GM18505 (cell line): ENCODE results near the gene RXRB.
"Not testable (repeated sequence)": the region's sequence is repeated elsewhere in the genome, so short reads cannot be mapped to it uniquely, and the experiment has no call there.

ENCODE experiments used
- ATAC-seq: cut with Tn5 transposase; IDR thresholded peaks from one replicate; pipeline ENCODE4 v1.9.1; 2021; ENCODE audit not compliant: unreplicated experiment
- POLR2A ChIP-seq: IDR thresholded peaks from 4 replicates; pipeline ENCODE4 v1.6.1; 2011; ENCODE audit warnings: borderline replicate concordance; ENCODE audit not compliant: insufficient read depth, insufficient read length; ENCODE audit errors: extremely low read depth

Gene RXRB

DNA sequence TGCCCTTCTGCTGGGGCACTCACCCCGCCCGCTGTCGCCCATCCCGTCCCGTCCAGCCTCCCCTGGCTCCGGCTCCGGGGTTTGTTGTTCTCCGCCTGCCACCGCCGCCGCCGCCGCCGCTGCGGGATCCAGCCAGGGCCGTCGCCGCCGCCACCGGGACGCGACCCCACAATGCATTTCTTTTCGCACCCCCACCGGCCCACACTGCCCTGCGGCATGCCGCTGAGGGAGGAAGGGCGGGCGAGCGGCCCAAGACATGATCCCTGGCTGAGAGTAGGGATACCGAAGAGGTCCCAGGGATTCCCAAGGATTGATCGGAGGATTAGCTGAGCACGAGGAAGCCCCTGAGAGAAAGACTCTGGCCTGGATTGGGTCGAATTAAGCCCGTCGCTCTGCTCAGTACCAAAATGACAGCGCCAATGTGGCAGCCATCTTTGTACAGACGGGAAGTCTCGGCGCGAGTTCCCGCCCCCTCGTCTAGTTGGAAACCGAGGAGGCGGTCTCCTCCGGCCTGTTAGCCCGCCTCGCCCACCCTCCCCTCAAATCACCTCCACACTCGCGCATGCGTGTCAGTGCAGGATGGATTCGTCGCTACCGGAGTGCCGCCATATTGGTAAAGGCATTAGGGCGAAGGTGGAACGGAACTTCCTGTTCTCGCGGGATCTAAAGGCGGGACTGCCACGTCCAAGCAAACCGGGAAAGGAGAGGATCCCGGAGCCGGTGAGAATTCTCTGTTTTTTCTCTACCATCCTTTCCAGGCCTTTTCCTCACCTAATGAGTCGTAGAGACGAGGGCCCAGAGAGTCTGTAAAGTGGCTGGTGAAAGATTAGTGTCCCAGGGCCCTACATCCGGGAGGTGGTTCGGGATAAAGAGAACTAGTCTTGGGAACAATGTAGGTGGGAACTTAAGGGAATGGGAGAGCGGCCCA is at the start of gene RXRB, which contains the start of gene SLC39A7:
TSS of gene RXRB (minus strand) at position 447 of the 928 bp plus-strand sequence. CDS start at position 258, 189 bp downstream.
TSS of gene SLC39A7 (plus strand) at position 649 of the 928 bp plus-strand sequence. CDS start 379 bp downstream, outside the sequence.
- peak; percentile 46 for ATAC-seq
- TF ChIP-seq POLR2A: peak; percentile 90

DNA sequence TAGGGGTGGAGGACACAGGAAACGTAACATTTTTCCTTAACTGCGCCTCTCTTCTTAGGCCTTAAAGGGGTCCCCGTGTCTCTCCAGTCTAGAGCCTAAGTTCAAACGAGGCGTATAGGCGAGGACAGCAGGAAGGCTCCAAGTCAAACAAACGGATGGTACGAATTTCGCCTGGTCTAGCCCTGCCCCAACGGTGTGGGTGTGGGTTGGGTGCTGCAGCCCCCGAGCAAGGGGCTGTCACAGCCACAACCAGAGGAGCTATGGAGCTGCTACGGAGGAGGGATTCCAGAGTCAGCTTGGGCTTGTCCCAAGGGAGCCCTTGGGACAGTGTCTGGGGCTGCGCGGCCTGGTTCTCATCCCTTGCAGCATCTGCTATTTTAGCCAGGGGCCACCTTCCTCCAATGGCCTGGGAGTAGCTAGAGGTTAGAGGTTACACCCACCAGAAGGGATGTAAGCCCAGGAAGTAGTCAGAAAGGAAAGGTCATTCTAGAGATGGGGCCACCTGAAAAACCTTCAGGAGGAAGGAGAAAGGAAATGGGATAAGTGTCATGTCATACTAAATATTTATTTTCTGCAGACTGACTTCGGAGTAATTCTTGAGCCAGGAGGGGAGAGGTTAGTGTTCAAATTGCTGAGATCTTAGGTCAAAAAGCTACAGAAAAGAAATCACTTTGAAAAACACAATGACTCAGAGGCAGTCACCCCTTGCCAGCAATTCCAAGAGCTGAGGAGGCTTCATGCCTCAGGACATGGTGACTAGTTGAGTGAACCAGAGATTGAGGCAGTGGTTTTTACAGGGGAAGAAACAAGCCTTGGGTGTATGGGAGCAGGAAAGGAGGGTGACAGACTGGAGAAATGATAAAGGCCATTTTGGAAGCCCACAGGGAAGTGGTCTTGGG is 49.5 kb upstream of the RXRB start:
- no peak for TF ChIP-seq POLR2A
- peak; percentile 1 for ATAC-seq

DNA sequence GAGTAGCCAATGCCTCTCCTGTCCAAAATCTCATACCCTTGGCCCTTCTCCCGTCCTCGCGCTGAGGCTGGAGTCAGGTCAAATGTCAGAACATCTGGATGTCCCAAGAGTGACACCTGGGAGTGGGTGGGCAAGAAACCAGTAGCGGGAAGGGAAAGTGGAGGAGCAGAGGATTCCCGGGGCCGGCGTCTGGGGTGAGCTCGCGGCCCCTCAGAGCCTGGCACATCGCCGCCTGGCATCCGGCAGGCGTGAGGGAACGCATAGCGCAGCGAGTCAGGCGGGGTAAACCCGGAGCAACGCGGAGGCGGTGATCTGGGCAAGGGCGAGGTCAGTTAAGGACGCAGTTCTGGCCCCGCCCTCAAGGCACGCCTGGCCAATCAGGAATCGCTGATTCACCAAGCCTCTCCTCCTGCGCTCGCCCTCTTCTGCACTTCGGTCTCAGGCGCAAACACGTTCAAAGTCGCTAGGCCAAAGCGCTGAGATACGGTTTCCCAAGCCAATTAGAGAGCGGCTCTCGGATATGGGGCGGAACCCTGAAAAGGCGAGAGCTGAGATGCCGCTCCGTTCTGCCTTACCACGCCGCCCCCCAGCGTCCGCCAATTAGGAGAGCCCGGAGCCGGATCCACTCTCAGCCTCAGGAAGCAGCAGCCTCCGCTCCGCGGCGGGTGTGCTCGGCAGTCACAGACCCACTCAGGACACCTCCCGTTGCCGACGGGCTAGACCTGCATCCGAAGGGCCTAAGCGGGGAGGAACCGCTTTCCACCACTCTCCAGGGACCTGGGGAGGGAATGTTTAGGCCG is 48.7 kb upstream of the RXRB start:
- ATAC-seq: peak; percentile 80
- peak; percentile 95 for TF ChIP-seq POLR2A

DNA sequence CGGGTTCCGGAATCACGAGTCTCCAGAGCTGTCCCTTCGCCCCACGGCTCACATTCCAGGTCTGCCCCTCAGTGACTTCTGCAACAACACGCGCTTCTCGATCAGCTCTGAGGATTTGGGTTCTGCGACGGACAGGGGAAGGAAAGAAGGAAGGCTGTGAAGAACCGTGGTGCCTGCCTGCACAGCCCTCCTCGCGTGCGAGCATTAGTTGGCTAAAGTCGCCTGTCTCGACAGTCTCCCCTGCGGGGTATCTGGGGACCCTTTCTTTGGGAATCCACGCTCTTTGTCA is 48.1 kb upstream of the RXRB start:
- no peak for TF ChIP-seq POLR2A
- no peak for ATAC-seq

DNA sequence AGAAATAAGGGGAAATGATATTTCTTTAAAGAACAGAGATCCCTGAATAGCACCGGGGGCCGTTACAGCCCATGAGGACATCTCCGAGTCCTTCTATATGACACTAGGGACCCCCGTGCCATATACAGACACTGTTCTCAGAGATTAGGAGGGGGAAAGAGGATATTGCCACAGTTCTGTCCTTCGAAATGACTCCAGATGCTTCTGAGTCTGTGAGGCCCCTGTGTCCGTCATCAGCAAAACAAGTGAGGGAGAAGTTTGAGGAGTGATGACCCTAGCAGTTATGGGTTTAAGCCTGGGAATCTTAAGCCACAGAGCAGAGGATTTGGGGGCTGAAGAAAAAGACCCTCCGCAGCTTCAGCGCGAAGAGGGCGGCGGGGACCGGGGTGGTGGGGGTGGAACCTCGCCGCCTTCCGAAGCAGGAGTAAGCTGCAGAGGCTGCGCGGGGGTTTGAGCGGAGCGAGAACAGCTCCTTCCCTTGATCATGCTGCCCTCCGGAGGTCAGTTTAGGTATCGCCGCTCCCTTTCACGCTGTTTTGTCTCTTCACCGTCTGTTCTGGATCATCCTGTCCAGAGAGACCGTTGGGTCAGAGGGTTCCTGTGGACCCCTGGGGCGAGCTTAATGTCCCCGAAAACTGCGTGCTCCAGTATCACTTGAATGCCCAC is 47.6 kb upstream of the RXRB start:
- peak; percentile 50 for ATAC-seq

DNA sequence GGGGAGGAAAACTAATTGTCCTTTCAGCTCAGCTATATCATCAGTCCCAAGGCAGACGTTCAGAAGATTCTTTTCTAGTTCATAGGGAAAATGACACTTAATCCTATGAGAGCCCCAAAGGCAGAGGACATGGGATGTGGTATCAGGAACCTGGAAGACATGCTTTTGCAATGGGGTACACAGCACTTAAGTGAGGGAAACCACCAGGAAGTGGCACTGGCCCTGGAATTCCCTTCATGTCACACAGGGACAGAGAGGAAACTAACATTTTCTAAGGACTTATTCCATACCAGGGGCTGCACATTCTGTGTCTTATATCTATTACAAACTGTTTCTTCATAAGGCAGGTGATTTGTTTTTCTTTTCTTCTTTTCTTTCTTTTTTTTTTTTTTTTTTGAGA is 43.0 kb upstream of the RXRB start:
- TF ChIP-seq POLR2A: no peak
- no peak for ATAC-seq

More for the DNA sequence above, 47.6 kb upstream of the RXRB start:
- TF ChIP-seq POLR2A: no peak

DNA sequence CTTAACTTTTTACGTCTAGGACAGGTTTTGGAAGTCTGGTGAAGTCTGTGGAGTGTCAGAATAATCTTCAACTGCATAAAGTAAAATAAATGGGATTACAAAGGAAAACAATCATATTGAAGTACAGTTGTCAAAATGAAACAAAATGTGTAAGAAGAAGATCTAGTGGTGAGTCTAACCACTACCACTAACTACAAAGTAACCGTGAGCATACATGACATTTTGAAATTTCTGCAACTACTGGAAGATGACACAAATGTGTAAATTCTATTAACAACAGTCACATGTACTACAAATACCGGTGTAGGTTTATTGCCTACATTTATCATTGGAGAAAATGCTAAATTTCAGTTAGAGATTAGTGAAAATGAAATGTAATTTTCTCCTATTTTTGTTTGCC is 41.5 kb upstream of the RXRB start:
- TF ChIP-seq POLR2A: no peak
- ATAC-seq: no peak

DNA sequence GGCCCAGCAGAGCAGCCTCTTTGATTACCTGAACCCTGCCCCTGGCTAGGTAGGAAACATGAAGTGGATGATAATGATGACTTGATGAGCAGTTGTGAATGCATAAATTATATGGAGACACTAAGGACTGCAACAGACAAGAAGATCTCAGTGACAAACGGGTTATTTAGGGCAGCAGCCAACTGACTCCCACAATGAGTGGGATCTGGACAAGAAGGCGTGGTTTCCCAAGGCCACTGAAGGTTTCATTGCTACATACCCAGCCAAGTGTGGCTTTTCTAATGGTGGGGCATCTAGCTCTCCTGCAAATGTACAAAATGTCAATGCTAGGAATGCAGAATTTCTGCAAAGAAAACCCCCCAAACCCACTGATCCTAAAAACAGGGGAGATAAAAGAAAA is 37.3 kb upstream of the RXRB start:
- no peak for ATAC-seq
- no peak for TF ChIP-seq POLR2A

DNA sequence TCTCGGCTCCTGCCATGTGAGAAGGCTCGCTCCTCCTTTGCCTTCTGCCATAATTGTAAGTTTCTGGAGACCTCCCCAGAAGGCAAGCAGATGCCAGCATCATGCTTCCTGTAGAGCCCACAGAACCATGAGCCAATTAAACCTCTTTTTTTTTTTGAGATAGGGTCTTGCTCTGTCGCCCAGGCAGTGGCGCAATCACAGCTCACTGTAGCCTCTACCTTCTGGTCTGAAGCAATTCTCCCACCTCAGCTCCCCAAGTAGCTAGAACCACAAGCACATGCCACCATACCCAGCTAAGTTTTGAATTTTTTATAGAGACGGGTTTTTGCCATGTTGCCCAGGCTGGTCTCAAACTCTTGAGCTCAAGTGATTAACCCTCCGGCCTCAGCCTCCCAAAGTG is 36.4 kb upstream of the RXRB start:
- no peak for TF ChIP-seq POLR2A
- no peak for ATAC-seq

DNA sequence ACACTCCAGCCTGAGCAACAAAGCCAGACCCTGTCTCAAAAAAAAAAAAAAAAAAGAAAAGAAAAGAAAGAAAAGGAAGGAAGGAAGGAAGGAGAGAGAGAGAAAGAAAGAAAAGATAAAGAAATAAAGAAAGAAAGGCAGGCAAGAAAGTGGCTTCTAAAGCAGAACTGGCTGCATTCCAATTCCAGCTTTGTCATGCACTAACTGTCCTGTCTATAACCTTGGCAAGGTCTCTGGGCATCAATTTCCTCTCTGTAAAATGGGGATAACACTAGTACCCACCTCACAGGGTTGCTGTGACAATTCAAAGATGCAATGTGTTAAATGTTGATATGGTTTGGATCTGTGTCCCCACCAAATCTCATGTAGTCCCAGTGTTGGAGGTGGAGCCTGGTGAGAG is 35.9 kb upstream of the RXRB start:
- TF ChIP-seq POLR2A: no peak
- no peak for ATAC-seq

DNA sequence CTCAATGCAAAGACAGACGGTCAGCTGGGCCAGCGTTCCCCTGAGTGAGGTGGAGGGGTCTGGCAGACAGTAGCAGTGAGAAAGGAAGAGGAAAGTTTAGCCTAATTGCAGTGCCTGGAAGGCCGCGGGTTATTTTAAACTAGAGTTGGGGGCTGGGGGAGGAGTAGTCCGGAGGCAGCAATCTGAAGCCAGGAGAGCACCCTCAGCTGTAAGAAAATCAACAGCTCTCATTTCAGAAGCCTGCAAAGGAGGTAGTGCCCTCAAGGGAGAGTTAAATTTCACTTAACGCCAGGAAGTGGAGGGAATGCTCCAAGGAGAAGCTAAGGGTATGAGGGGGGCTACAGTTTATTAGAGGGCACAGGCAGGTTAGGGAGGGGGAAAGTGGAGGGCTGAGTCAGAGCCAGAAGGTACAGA is 34.8 kb upstream of the RXRB start:
- no peak for TF ChIP-seq POLR2A
- no peak for ATAC-seq

DNA sequence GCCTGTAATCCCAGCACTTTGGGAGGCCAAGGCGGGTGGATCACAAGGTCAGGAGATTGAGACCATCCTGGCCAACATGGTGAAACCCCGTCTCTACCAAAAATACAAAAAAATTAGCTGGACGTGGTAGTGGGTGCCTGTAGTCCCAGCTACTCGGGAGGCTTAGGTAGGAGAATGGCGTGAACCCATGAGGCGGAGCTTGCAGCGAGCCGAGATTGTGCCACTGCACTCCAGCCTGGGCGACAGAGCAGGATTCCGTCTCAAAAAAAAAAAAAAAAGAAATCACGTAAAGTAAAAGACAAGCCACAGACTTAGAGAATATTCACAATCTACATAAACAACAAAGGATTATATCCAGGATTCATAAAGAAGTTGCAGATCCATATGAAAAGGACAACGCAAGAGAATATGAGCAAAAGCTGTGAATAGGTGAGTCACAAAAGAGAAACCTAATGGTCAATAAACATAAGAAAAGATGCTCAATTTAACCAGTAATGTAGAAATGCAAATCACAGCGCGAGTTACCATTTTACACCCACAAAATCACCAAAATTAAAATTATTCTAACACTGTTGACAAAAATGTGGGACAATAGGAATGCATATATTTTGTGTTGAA is 26.1 kb upstream of the RXRB start:
- ATAC-seq: not testable (repeated sequence)
